Body of pancreas (tissue), 4 donors: Measurements from ENCODE around the gene ISG20L2. TPM values are rescaled to one million over a fixed set of nuclear protein-coding genes. Genes with fewer than 3 reads are reported as not detected.

Experiments used
- ATAC-seq: fragments of 150-250 bp; one replicate; pipeline ENCODE4 v1.9.1; 2016
- DNase-seq, 4 donors: peaks; one replicate each; pipeline ENCODE4 v3.0.0-alpha.2; 2019
- H3K27ac ChIP-seq, 4 donors: fragments of 200-600 bp; sonication (generic); 1 replicate in 3 of 4; 2 replicates in 1 of 4; pipeline versions ENCODE4 v1.5.1 to v1.6.1; 2016 to 2019; ENCODE audit warnings: mild to moderate bottlenecking in 1 of 4, mixed read lengths in 1 of 4, moderate library complexity in 1 of 4
- H3K27me3 ChIP-seq, 2 donors: fragments of 200-600 bp; sonication (generic); one replicate each; pipeline ENCODE4 v1.6.0; 2016; ENCODE audit warnings: mild to moderate bottlenecking in 1 of 2
- H3K36me3 ChIP-seq, 2 donors: fragments of 200-600 bp; sonication (generic); replicated peaks in 1 of 2; 2 replicates each; pipeline ENCODE4 v1.5.1; 2016; ENCODE audit warnings: low read depth in 2 of 2; ENCODE audit not compliant: insufficient read depth in 1 of 2
- H3K4me1 ChIP-seq: fragments of 200-600 bp; sonication (generic); one replicate; pipeline ENCODE4 v1.6.0; 2016
- H3K4me3 ChIP-seq, 2 donors: fragments of 200-600 bp; sonication (generic); 1 replicate in 1 of 2; 2 replicates in 1 of 2; pipeline ENCODE4 v1.5.1; 2016 to 2019
- H3K9me3 ChIP-seq, 3 donors: fragments of 200-600 bp; sonication (generic); 1 replicate in 2 of 3; 2 replicates in 1 of 3; pipeline ENCODE4 v1.5.1; 2016
- POLR2A ChIP-seq, 3 donors: fragments of 450-650 bp; IDR thresholded peaks; one replicate each; pipeline ENCODE4 v1.6.1; 2016; ENCODE audit warnings: antibody characterized with exemption in 3 of 3, mild to moderate bottlenecking in 2 of 3
- WGBS, 2 donors: methylation state at CpG; one replicate each; pipeline ENCODE4 v1.1.5; 2017; 5-methylcytosine and 5-hydroxymethylcytosine counted together
- intact Hi-C: fragments of 100-400 bp; cut with DNase I; formaldehyde crosslinking; loops from one replicate; pipeline ENCODE4 v1.15.1; 2023
- total RNA-seq, 2 donors: library from RNA; depleted of rRNA; stranded (reverse); fragments of >200 nt; gene quantifications; one replicate each; pipeline ENCODE4 v1.1.0, GENCODE V29; 2016
- TF ChIP-seq, protein P1 (sequence below), 7 experiments: fragments of 450-650 bp in 4 of 7; fragments of 200-600 bp in 3 of 7; sonication (generic) in 3 of 7; IDR thresholded peaks; one replicate each; pipeline ENCODE4 v1.5.1; 2016 to 2019; ENCODE audit warnings: antibody characterized with exemption in 7 of 7

ISG20L2 gene
- total RNA-seq, 2 donors from 2014 or later: 11.9 to 14.3 TPM

DNA sequence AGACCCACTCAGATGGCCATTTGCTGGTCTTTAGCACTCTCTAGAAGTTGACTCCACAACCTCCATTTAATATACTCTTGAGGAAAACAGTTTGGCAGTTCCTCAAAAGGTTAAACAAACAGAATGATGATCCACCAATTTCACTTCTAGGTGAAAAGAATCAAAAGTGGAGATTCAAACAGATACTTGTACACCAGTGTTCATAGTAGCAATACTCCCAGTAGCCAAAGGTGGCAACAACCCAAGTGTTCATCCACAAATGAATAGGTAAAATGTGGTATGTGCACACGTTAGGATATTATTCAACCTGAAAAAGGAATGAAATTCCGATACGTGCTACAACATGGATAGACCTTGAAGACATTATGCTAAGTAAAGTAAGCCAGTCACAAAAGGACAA is 45.0 kb upstream of the ISG20L2 start:
- H3K4me3 ChIP-seq: no peak overlapping the region
- ATAC-seq: no peak
- no peak for DNase-seq
- H3K27ac ChIP-seq: peak overlapping the region in 1 of 4 donors; percentile 13
- no peaks in the 10 kb centered on the region for H3K9me3 ChIP-seq
- intact Hi-C loops: no loop called here
- WGBS, 2 donors: 91 to 95% methylated on average over 3 of the region's 3 CpGs
- peaks cover 40% of the 10 kb centered on the region for H3K4me1 ChIP-seq
- no peak for TF ChIP-seq POLR2A (IDR thresholded peaks at IDR 0.05)
- TF ChIP-seq, protein P1, sequence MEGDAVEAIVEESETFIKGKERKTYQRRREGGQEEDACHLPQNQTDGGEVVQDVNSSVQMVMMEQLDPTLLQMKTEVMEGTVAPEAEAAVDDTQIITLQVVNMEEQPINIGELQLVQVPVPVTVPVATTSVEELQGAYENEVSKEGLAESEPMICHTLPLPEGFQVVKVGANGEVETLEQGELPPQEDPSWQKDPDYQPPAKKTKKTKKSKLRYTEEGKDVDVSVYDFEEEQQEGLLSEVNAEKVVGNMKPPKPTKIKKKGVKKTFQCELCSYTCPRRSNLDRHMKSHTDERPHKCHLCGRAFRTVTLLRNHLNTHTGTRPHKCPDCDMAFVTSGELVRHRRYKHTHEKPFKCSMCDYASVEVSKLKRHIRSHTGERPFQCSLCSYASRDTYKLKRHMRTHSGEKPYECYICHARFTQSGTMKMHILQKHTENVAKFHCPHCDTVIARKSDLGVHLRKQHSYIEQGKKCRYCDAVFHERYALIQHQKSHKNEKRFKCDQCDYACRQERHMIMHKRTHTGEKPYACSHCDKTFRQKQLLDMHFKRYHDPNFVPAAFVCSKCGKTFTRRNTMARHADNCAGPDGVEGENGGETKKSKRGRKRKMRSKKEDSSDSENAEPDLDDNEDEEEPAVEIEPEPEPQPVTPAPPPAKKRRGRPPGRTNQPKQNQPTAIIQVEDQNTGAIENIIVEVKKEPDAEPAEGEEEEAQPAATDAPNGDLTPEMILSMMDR (IDR thresholded peaks at IDR 0.05): peak in 2 of 7 experiments; percentile 1 to 5
- H3K27me3 ChIP-seq: no peaks in the 10 kb centered on the region
- H3K36me3 ChIP-seq: peaks cover 0 to 2% of the 10 kb centered on the region in 2 donors

GRCh38 chr1:156772728-156773497 is 44.3 kb upstream of the ISG20L2 start:
- Histone ChIP-seq H3K27me3 (no peaks in the 10 kb centered on the region), H3K4me1 (peaks cover 45% of the 10 kb centered on the region), H3K4me3 (no peak overlapping the region), H3K27ac (peak overlapping the region in 1 of 4 donors; percentile 9), H3K36me3 (peaks cover 0 to 2% of the 10 kb centered on the region in 2 donors), H3K9me3 (no peaks in the 10 kb centered on the region)
- TF ChIP-seq POLR2A (IDR thresholded peaks at IDR 0.05): no peak
- TF ChIP-seq, protein P1 (IDR thresholded peaks at IDR 0.05): no peak
- ATAC-seq (peak; percentile 19), DNase-seq (no peak)
- intact Hi-C loops: no loop called here
- 35 to 43% methylated on average over 7 to 9 of the region's 9 CpGs for WGBS, 2 donors

GRCh38 chr1:156772222-156772621 is 43.7 kb upstream of the ISG20L2 start:
- 77 to 82% methylated on average over 3 of the region's 3 CpGs for WGBS, 2 donors
- intact Hi-C loops: no loop called here
- H3K9me3 ChIP-seq: no peaks in the 10 kb centered on the region
- DNase-seq (no peak), ATAC-seq (no peak)
- no peaks in the 10 kb centered on the region for H3K27me3 ChIP-seq
- no peak overlapping the region for H3K4me3 ChIP-seq
- H3K27ac ChIP-seq: peak overlapping the region in 1 of 4 donors; percentile 9
- TF ChIP-seq, protein P1 (IDR thresholded peaks at IDR 0.05): no peak
- TF ChIP-seq POLR2A (IDR thresholded peaks at IDR 0.05): no peak
- H3K4me1 ChIP-seq: peaks cover 45% of the 10 kb centered on the region
- peaks cover 0 to 2% of the 10 kb centered on the region in 2 donors for H3K36me3 ChIP-seq

DNA sequence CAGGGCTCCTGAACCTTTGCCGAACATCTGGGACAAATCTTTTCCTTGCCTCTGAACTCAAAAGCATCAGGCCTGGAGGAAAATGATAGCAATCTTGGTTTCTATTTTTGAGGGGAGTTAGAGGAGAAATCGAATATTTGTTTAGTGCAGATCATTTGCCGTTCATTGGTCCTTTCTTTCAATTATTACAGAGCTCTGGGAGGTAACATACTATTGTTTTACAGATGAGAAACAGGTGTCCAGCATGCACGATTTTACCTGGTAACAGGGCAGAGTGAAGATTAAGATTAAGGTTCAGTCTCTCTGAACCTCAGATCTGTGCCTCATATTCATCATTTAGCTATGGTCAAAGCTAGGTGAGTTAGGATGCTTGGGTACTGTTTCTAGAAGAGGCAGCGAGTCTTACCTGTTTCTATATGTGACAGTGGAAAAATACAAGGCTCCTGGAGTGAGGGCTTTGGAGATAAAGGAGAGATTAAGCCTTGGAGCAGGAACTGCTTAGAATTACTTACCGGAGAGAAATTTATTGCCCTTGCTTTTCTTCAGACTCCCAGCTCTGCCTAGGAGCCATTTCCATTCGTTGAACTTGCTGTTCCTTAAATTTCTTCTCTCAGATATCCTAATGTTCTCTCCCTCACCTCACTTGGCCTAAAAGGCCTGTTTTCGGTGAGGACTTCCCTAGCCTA is 40.2 kb upstream of the ISG20L2 start:
- intact Hi-C loops: no loop called here
- DNase-seq: no peak
- Histone ChIP-seq H3K36me3 (peaks cover 0 to 2% of the 10 kb centered on the region in 2 donors), H3K27ac (peak overlapping the region in 3 of 4 donors; percentile 92 to 96 (median 94)), H3K4me3 (peak overlapping the region in 1 of 2 donors; percentile 75), H3K4me1 (peaks cover 53% of the 10 kb centered on the region), H3K27me3 (no peaks in the 10 kb centered on the region), H3K9me3 (no peaks in the 10 kb centered on the region)
- ATAC-seq: no peak
- 7 to 9% methylated on average over 8 of the region's 8 CpGs for WGBS, 2 donors
- no peak for TF ChIP-seq POLR2A (IDR thresholded peaks at IDR 0.05)
- TF ChIP-seq, protein P1 (IDR thresholded peaks at IDR 0.05): no peak
